ENCODE results near the gene ACTRT2.

GRCh38 chr1:3050603-3051002 lies 29.3 kb downstream of the ACTRT2 start:
- TF ChIP-seq CTCF (conservative IDR thresholded peaks at IDR 0.05; ENCODE audit: low read depth, low read length) (no peak), EZH2 (IDR thresholded peaks at IDR 0.05; ENCODE audit: low read length, unreplicated experiment) (no peak), EZH2phosphoT487 (IDR thresholded peaks at IDR 0.05; ENCODE audit: borderline replicate concordance, low read length) (no peak)

All from PC-3 (cell line).